Inferior parietal cortex (tissue), 1 donor: Measurements from ENCODE around the gene DNAAF3.

Experiments used
- DNase-seq: peaks from one replicate; pipeline ENCODE4 v3.0.0-alpha.2; 2016; ENCODE audit errors: extremely low spot score

The DNAAF3 gene

GRCh38 chr19:55116232-55116858 lies 50.1 kb downstream of the DNAAF3 start:
- DNase-seq = peak; percentile 64

GRCh38 chr19:55115446-55116065 lies 50.9 kb downstream of the DNAAF3 start:
- no peak for DNase-seq

- DNase-seq = no peak
These were observed 51.8 kb downstream of the DNAAF3 start for GRCh38 chr19:55114566-55115145.

- DNase-seq = no peak
These were observed 52.8 kb downstream of the DNAAF3 start for GRCh38 chr19:55113570-55114039.

- DNase-seq = no peak
These were observed 53.4 kb downstream of the DNAAF3 start for GRCh38 chr19:55112777-55113569.

GRCh38 chr19:55112246-55112776 lies 54.1 kb downstream of the DNAAF3 start:
- DNase-seq = no peak

- no peak for DNase-seq
These were observed 55.1 kb downstream of the DNAAF3 start for GRCh38 chr19:55111238-55111831.

GRCh38 chr19:55109527-55110291 lies 56.7 kb downstream of the DNAAF3 start:
- DNase-seq = no peak
